Stromal cell of bone marrow (primary cell): Measurements from ENCODE around the gene NCAPH2.

Source experiments
- DNase-seq: peaks from one replicate; pipeline ENCODE4 v3.0.0-alpha.2; 2012; ENCODE audit warnings: low read depth

The NCAPH2 gene

GRCh38 chr22:50548921-50549790 is 41.1 kb downstream of the NCAPH2 start:
- DNase-seq, result no peak

GRCh38 chr22:50550395-50550794 is 42.4 kb downstream of the NCAPH2 start:
- no peak for DNase-seq

- DNase-seq, result no peak
Observed at GRCh38 chr22:50551160-50551752, 43.2 kb downstream of the NCAPH2 start.

GRCh38 chr22:50553310-50553709 is 45.3 kb downstream of the NCAPH2 start:
- DNase-seq, result no peak

GRCh38 chr22:50556703-50557102 is 48.7 kb downstream of the NCAPH2 start:
- DNase-seq, result no peak

- no peak for DNase-seq
Observed at GRCh38 chr22:50560034-50560433, 52.0 kb downstream of the NCAPH2 start.

DNA sequence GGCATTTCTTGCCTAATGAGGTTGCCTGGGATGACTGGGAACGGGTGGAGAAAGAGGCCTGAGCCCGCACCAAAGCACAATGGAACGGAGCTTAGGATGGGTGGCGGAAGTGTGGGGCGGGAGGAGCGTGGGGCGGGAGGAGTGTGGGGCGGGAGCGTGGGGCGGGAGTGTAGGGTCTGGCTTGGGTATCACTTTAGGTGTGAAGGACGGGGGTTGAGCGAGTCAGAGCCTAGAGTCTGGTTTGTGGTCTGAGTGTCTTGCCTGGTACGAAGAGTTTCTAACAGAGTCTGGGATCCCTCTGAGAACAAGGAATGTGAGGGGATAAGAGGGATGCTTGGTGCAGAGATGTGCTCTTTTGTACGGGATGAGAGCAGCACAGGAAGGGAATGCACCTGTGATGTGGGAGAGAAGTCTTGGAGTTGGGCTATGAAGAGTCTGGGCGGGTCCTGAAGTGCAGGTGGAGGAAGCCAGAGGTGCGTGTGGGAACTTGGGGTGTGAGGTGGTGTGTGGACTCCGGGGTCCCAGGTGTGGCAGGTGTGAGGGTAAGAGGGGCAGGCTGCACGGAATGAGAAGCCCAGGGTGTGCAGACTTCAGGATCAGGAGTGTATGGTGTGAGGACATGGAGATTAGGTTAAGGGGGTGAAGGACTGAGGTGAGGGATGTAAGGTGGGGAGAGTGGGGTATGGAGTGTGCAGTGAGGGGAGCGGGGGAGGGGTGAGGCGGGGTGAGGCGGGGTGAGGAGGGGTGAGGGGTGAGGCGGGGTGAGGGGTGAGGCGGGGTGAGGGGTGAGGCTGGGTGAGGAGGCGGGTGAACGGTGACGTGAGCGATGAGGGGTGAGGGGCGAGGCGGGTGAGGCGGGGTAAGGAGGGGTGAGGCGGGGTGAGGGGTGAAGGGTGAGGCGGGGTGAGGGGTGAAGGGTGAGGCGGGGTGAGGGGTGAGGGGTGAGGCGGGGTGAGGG is 53.7 kb downstream of the NCAPH2 start:
- no peak for DNase-seq

DNA sequence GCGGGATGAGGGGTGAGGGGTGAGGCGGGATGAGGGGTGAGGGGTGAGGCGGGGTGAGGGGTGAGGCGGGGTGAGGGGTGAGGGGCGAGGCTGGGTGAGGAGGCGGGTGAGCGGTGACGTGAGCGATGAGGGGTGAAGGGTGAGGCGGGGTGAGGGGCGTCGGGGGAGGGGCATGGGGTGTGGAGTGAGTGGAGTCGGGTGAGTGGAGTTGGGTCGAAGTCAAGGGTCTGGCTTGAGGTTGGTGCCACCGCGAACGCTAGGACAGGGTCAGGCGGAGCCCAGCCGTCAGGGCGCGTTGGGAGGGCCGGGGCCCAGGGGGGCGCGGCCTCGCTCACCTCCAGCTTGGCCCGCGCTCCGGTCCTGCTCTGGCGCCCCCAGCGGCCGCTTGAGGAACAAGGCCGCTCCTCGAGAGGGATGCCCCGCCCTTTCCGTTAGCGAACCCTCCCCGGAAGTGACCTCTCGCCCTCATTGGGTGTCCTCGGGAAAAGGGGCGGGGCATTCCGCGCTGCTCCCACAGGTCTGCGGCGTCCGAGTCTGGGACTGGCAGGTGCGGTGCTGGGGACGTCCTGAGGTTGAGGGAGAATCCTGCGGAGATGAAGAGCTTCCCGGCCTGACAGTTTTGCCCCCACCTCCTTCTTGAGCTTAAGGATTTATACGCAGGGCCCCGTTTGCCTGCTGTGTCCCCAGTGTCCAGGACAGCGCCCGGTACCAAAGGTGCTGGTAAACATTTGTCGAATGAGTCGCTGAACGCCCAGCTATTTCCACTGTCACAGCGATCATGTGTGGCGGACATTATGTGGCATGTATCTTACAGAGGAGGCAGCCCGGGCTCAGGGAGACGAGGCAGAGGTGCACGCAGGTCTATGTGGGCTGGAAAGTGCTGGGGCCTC is 54.7 kb downstream of the NCAPH2 start, which contains the start of gene SYCE3:
Gene SYCE3, minus strand, starts transcription at position 397 of the 890 bp plus-strand sequence. CDS start 6,514 bp downstream, outside the sequence.
- DNase-seq, result peak; percentile 86

DNA sequence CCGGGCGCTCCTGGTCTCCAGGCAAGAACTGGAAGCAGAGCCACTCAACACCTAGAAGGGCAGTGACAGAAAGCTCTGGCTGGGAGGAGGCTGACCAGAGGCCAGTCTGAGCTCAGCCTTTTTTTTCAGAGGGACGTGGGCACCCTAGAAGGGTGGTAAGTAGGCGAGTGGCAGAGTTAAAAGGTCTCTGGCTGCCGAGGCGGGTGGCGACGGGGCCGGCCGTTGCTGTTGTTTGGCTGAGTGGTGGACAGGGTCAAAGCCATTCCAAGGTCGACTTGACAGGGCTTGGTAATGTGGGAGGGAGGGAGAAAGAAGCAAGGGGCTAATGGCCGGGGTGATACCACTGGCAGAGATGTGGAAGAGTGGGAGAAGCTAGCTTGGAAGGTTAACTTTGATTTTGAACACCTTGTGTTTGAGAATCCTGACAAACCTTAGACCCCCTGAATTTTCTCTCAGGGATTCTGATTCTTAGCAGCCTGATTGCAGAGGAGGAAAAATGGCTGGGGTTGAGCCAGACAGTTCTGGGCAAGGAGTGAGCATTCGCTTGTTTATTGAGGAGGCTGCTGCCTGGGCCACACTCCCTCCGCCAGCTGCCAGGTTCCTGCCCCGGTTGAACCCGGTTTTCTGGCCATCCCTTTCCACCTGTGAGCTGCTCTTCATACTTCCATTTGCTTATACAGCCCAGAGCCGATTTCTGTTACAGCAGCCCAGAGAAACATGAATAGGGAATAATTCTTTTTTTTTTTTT is 55.6 kb downstream of the NCAPH2 start:
- DNase-seq, result no peak

GRCh38 chr22:50564289-50564688 is 56.3 kb downstream of the NCAPH2 start:
- DNase-seq, result no peak

GRCh38 chr22:50567721-50568252 is 59.8 kb downstream of the NCAPH2 start:
- DNase-seq, result no peak

- DNase-seq, result no peak
Observed at GRCh38 chr22:50568626-50569025, 60.6 kb downstream of the NCAPH2 start.

GRCh38 chr22:50569041-50569459 is 61.0 kb downstream of the NCAPH2 start:
- no peak for DNase-seq

DNA sequence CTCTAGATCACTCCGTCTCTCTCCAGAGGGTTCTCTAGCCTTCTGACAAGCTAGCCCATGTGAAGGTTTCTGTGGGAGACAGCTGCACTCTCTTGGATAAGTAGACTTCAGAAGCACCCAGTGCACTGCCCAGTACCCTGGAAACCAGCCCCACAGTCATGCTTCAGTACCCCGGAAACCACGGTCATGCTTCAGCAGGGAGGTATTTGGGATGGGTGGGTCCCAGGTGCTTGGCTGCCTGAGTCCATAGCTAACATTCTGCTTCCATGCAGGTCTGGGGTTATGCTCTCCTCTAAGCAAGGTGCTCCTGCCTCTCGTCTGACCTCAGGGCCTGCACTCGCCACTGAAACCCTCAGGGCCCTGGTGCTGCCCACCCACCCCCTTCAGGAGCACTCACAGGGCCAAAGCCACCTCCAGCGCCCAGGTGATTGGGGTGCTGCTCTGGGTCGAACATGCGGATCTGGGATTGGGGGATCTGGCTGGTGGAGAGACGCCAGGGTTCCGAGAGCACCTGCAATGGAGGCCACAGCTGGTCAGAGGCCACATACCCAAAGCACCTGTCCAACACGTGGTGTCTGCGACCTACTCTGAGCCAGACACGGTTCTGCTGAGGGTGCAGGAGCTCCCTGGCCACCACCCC is 62.0 kb downstream of the NCAPH2 start:
- DNase-seq, result no peak

DNA sequence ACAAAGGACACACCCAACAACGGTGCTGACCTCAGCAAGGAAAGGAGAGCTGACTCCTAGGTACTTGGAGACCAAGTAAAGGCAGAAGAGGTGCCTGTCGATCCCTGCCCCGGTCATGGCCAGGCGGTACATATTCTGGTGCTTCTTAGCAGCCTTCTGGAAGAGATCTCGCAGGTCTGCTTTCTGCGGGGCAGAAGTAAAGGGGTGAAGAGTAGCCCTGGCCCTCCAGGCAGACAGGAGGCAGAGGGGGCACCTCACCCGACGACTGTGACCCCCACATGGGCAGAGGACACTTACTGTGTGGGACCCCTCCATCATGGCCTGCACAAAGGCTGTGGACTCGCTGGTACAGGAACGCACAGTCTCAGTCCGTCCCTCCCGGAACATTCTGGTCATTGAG is 62.8 kb downstream of the NCAPH2 start:
- DNase-seq, result no peak

- DNase-seq, result no peak
Observed at GRCh38 chr22:50571264-50572175, 63.5 kb downstream of the NCAPH2 start.

- DNase-seq, result no peak
Observed at GRCh38 chr22:50572965-50573364, 64.9 kb downstream of the NCAPH2 start.

DNA sequence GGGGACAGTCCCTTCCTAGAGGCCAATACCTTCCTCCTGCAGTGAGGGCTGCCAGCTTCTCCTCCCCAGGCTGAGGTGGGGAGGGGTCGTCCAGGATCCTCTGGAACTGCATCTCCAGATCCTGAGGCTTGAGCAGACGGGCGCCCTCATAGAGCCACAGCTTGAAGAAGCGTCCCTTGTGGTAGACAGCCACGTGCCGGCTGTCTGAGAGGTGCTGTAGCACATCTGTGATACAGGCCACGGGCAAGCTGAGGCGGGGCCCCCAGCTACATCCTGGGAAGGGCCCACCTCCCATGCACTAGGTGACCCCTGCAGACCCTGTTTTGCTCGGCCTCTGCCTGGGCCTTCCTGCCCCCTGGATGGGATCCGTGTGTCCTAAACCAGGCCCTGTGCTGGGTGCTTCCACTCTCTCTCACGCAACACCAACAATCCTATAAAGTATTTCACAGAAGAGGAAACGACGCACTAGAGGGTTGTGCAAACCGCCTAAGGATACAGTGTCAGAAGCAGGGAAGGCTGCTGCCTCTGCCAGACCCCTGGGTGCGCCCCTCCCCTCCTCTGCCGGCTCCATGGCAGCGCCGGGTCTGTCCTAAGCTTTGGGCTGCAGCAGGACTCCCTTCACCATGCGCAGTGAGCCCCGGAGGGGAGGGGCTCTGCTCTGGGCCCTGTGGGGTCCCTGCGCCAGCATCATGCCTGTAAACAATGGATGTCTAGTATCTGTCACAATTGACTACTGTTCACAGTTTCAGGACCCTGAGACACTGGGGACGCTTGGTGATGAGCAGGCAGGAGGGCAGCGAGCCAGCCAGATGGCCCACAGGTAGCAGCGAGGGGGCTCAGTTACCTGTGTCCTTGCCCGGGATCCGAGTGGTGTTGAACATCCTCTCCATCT is 65.7 kb downstream of the NCAPH2 start:
- no peak for DNase-seq
